RWPE1 (cell line): ENCODE results near the gene VPS8.

Experiments
- CTCF ChIA-PET: fragments of 350-600 bp; sonication (Branson Sonifier 250); formaldehyde crosslinking; extraction: SDS; loops from one replicate; lab custom pipeline; 2021; lab: Yijun Ruan, JAX
- POLR2A ChIA-PET: fragments of 400-600 bp; formaldehyde crosslinking; extraction: SDS; loops from one replicate; lab custom pipeline; 2020; ENCODE audit warnings: antibody characterized with exemption; ENCODE audit not compliant: low non-redundant PET; lab: Yijun Ruan, JAX
- DNase-seq: peaks from one replicate; pipeline ENCODE4 v3.0.0; 2012; ENCODE audit warnings: low spot score
- H3K27ac ChIP-seq: fragments of 450-650 bp; 2 replicates; pipeline ENCODE4 v1.5.1; 2017
- CTCF ChIP-seq: fragments of 450-650 bp; conservative IDR thresholded peaks from 2 replicates; pipeline ENCODE4 v1.5.1; 2017; ENCODE audit warnings: low read depth, mild to moderate bottlenecking

The VPS8 gene

GRCh38 chr3:184780981-184781515 is 30.9 kb upstream of the VPS8 start:
- DNase-seq = no peak
- ChIA-PET POLR2A (no interaction called here), CTCF (interaction anchor here (3.0 kb wide), 1 partner anchor 220 kb away, joined by 24 read pairs; the partner anchor contains the start of gene EPHB3)

GRCh38 chr3:184781801-184782200 is 30.2 kb upstream of the VPS8 start:
- POLR2A ChIA-PET = no interaction called here

More at GRCh38 chr3:184780981-184781515, 30.9 kb upstream of the VPS8 start:
- TF ChIP-seq CTCF = no peak
- H3K27ac ChIP-seq = no peak overlapping the region

GRCh38 chr3:184783319-184783718 is 28.6 kb upstream of the VPS8 start:
- DNase-seq = no peak
- POLR2A ChIA-PET = interaction anchor here (0.6 kb wide), 1 partner anchor 222 kb away, joined by 3 read pairs; no protein-coding TSS in a partner anchor
- CTCF ChIA-PET = interaction anchor here (0.6 to 3.0 kb wide), 2 partner anchors 222 to 549 kb away, joined by 4 to 24 read pairs; partner anchors contain the start of gene EPHB3

More at GRCh38 chr3:184781801-184782200, 30.2 kb upstream of the VPS8 start:
- CTCF ChIA-PET = interaction anchor here (3.0 kb wide), 1 partner anchor 220 kb away, joined by 24 read pairs; the partner anchor contains the start of gene EPHB3
- H3K27ac ChIP-seq = no peak overlapping the region
- no peak for DNase-seq
- no peak for TF ChIP-seq CTCF

GRCh38 chr3:184784731-184785500 is 27.1 kb upstream of the VPS8 start:
- TF ChIP-seq CTCF = no peak
- POLR2A ChIA-PET = no interaction called here
- CTCF ChIA-PET = interaction anchor here (1.0 kb wide), 1 partner anchor 224 kb away, joined by 5 read pairs; no protein-coding TSS in a partner anchor
- H3K27ac ChIP-seq = no peak overlapping the region
- no peak for DNase-seq

More at GRCh38 chr3:184783319-184783718, 28.6 kb upstream of the VPS8 start:
- no peak for TF ChIP-seq CTCF
- H3K27ac ChIP-seq = no peak overlapping the region

GRCh38 chr3:184785890-184786279 is 26.1 kb upstream of the VPS8 start:
- no peak for DNase-seq
- ChIA-PET POLR2A (no interaction called here), CTCF (interaction anchor here (0.7 kb wide), 1 partner anchor 240 kb away, joined by 3 read pairs; no protein-coding TSS in a partner anchor)
- no peak for TF ChIP-seq CTCF
- H3K27ac ChIP-seq = no peak overlapping the region

- POLR2A ChIA-PET = no interaction called here
- CTCF ChIA-PET = interaction anchor here (0.6 to 2.1 kb wide), 3 partner anchors 89 to 241 kb away, joined by 3 to 4 read pairs (median 4); partner anchors contain the start of gene EPHB3
- no peak for TF ChIP-seq CTCF
- no peak for DNase-seq
- H3K27ac ChIP-seq = no peak overlapping the region
These were observed 25.6 kb upstream of the VPS8 start for GRCh38 chr3:184786280-184786941.
